ENCODE measurements around the gene UBE2D1.

UBE2D1 gene

GRCh38 chr10:58341947-58342346, 7.1 kb downstream of the UBE2D1 start:
- no peak overlapping the region for H3K4me3 ChIP-seq (ENCODE audit: low read depth in 1 of 2, low read length in 2 of 2)
- no peaks in the 10 kb centered on the region for H3K9me3 ChIP-seq (ENCODE audit: insufficient read depth, low read length, severe bottlenecking)
- no peak overlapping the region for H3K4me2 ChIP-seq (ENCODE audit: insufficient read depth, low read length)
- H3K79me2 ChIP-seq (ENCODE audit: insufficient read depth, low read length): peaks cover 75% of the 10 kb centered on the region
- H3K27ac ChIP-seq (ENCODE audit: low read length): no peak overlapping the region
- no peaks in the 10 kb centered on the region for H3K36me3 ChIP-seq (ENCODE audit: insufficient read depth, low read length)
- no peak overlapping the region for H2AFZ ChIP-seq (ENCODE audit: low read depth, low read length)
- H4K20me1 ChIP-seq (ENCODE audit: insufficient read depth, low read length): peaks cover 22% of the 10 kb centered on the region; the same call in 1 of the 2 replicates
- no peak for TF ChIP-seq CTCF (IDR thresholded peaks at IDR 0.05; ENCODE audit: borderline replicate concordance, extremely low read depth, low read length, poor library complexity, severe bottlenecking)
- TF ChIP-seq EZH2 (IDR thresholded peaks at IDR 0.05; ENCODE audit: borderline replicate concordance, low read depth, low read length, severe bottlenecking): no peak
- H3K27me3 ChIP-seq (ENCODE audit: insufficient read depth, low read length, poor library complexity): no peaks in the 10 kb centered on the region
- no peak for DNase-seq
- H3K9ac ChIP-seq (ENCODE audit: low read depth, low read length): no peak overlapping the region
- peaks cover 8% of the 10 kb centered on the region; the same call in 1 of the 2 replicates for H3K4me1 ChIP-seq (ENCODE audit: insufficient read depth, low read length)
- ATAC-seq (ENCODE audit: insufficient read depth, low read depth): no peak

GRCh38 chr10:58347967-58348366, 13.2 kb downstream of the UBE2D1 start:
- peaks cover 15% of the 10 kb centered on the region; the same call in 1 of the 2 replicates for H4K20me1 ChIP-seq (ENCODE audit: insufficient read depth, low read length)
- H3K36me3 ChIP-seq (ENCODE audit: insufficient read depth, low read length): no peaks in the 10 kb centered on the region
- no peak overlapping the region for H3K9ac ChIP-seq (ENCODE audit: low read depth, low read length)
- TF ChIP-seq EZH2 (IDR thresholded peaks at IDR 0.05; ENCODE audit: borderline replicate concordance, low read depth, low read length, severe bottlenecking) (no peak), CTCF (IDR thresholded peaks at IDR 0.05; ENCODE audit: borderline replicate concordance, extremely low read depth, low read length, poor library complexity, severe bottlenecking) (no peak)
- H3K4me1 ChIP-seq (ENCODE audit: insufficient read depth, low read length): no peaks in the 10 kb centered on the region
- DNase-seq (no peak), ATAC-seq (ENCODE audit: insufficient read depth, low read depth) (no peak)
- H3K27me3 ChIP-seq (ENCODE audit: insufficient read depth, low read length, poor library complexity): no peaks in the 10 kb centered on the region
- H3K4me2 ChIP-seq (ENCODE audit: insufficient read depth, low read length): no peak overlapping the region
- H3K9me3 ChIP-seq (ENCODE audit: insufficient read depth, low read length, severe bottlenecking): no peaks in the 10 kb centered on the region
- H2AFZ ChIP-seq (ENCODE audit: low read depth, low read length): no peak overlapping the region
- no peak overlapping the region for H3K27ac ChIP-seq (ENCODE audit: low read length)
- H3K79me2 ChIP-seq (ENCODE audit: insufficient read depth, low read length): peaks cover 60% of the 10 kb centered on the region
- H3K4me3 ChIP-seq (ENCODE audit: low read depth in 1 of 2, low read length in 2 of 2): no peak overlapping the region

GRCh38 chr10:58348571-58349033, 13.8 kb downstream of the UBE2D1 start:
- no peak overlapping the region for H3K4me3 ChIP-seq (ENCODE audit: low read depth in 1 of 2, low read length in 2 of 2)
- DNase-seq: no peak

More at GRCh38 chr10:58348571-58349033, 13.8 kb downstream of the UBE2D1 start:
- Histone ChIP-seq H3K27ac (ENCODE audit: low read length) (no peak overlapping the region), H3K36me3 (ENCODE audit: insufficient read depth, low read length) (no peaks in the 10 kb centered on the region), H3K4me1 (ENCODE audit: insufficient read depth, low read length) (no peaks in the 10 kb centered on the region), H3K9me3 (ENCODE audit: insufficient read depth, low read length, severe bottlenecking) (no peaks in the 10 kb centered on the region), H3K4me2 (ENCODE audit: insufficient read depth, low read length) (no peak overlapping the region), H3K9ac (ENCODE audit: low read depth, low read length) (no peak overlapping the region), H4K20me1 (ENCODE audit: insufficient read depth, low read length) (peaks cover 15% of the 10 kb centered on the region; the same call in 1 of the 2 replicates), H2AFZ (ENCODE audit: low read depth, low read length) (no peak overlapping the region), H3K27me3 (ENCODE audit: insufficient read depth, low read length, poor library complexity) (no peaks in the 10 kb centered on the region), H3K79me2 (ENCODE audit: insufficient read depth, low read length) (peaks cover 56% of the 10 kb centered on the region)
- TF ChIP-seq EZH2 (IDR thresholded peaks at IDR 0.05; ENCODE audit: borderline replicate concordance, low read depth, low read length, severe bottlenecking) (no peak), CTCF (IDR thresholded peaks at IDR 0.05; ENCODE audit: borderline replicate concordance, extremely low read depth, low read length, poor library complexity, severe bottlenecking) (no peak)
- ATAC-seq (ENCODE audit: insufficient read depth, low read depth): no peak

Measured in DND-41 (cell line).